Natural killer cell (primary cell): ENCODE data around the gene ATXN7L2. TPM values are rescaled to one million over a fixed set of nuclear protein-coding genes. Genes with fewer than 3 reads are reported as not detected.
A peak's percentile ranks its signal among the peaks of the same experiment; 100 is the strongest.

Experiments
- ATAC-seq, 3 donors: fragments of 150-1000 bp in 2 of 3; fragments of 200-7000 bp in 1 of 3; cut with Tn5 transposase; 1 replicate in 1 of 3; 2 replicates in 2 of 3; pipeline ENCODE4 v1.10.0; 2021; ENCODE audit warnings: mild to moderate bottlenecking in 2 of 3, moderate library complexity in 2 of 3
- DNase-seq, 2 donors: peaks; one replicate each; pipeline versions ENCODE4 v3.0.0 to v3.0.0-alpha.2; 2013 to 2021; ENCODE audit warnings: mixed read lengths in 1 of 2
- H3K27ac ChIP-seq: one replicate; pipeline ENCODE4 v1.5.1; 2013; ENCODE audit warnings: mild to moderate bottlenecking, low read length
- H3K27me3 ChIP-seq: one replicate; pipeline ENCODE4 v1.6.1; 2013; ENCODE audit warnings: low read length; ENCODE audit not compliant: control insufficient read depth, insufficient read depth
- H3K36me3 ChIP-seq: one replicate; pipeline ENCODE4 v1.6.1; 2013; ENCODE audit warnings: low read length; ENCODE audit not compliant: control insufficient read depth, insufficient read depth
- H3K4me1 ChIP-seq: one replicate; pipeline ENCODE4 v1.6.1; 2013; ENCODE audit warnings: low read length; ENCODE audit not compliant: control insufficient read depth, insufficient read depth
- H3K4me3 ChIP-seq: one replicate; pipeline ENCODE4 v1.5.1; 2013; ENCODE audit warnings: low read length
- H3K9me3 ChIP-seq: one replicate; pipeline ENCODE4 v1.6.1; 2013; ENCODE audit warnings: low read length; ENCODE audit not compliant: control insufficient read depth, insufficient read depth
- H3K27ac Mint-ChIP-seq, 2 donors: one replicate each; pipeline ENCODE4 v1.8.0; 2022; ENCODE audit warnings: mild to moderate bottlenecking in 2 of 2, mixed read lengths in 2 of 2, moderate library complexity in 1 of 2
- H3K27me3 Mint-ChIP-seq, 2 donors: one replicate each; pipeline ENCODE4 v1.8.0; 2022; ENCODE audit warnings: low read depth in 2 of 2, mixed read lengths in 2 of 2
- H3K36me3 Mint-ChIP-seq: one replicate; pipeline ENCODE4 v1.8.0; 2022; ENCODE audit warnings: mixed read lengths
- H3K4me1 Mint-ChIP-seq, 2 donors: one replicate each; pipeline ENCODE4 v1.8.0; 2022; ENCODE audit warnings: mixed read lengths in 2 of 2
- H3K4me3 Mint-ChIP-seq: one replicate; pipeline ENCODE4 v1.8.0; 2022; ENCODE audit warnings: mild to moderate bottlenecking, moderate library complexity, mixed read lengths
- H3K9me3 Mint-ChIP-seq, 2 donors: one replicate each; pipeline ENCODE4 v1.8.0; 2022; ENCODE audit warnings: mixed read lengths in 2 of 2
- WGBS: methylation state at CpG from one replicate; pipeline ENCODE4 v1.1.7; 2013; ENCODE audit warnings: missing lambda C conversion rate; ENCODE audit not compliant: insufficient coverage; 5-methylcytosine and 5-hydroxymethylcytosine counted together
- intact Hi-C: fragments of 100-400 bp; cut with micrococcal nuclease; formaldehyde crosslinking; loops from one replicate; pipeline ENCODE4 v1.14.2; 2022
- total RNA-seq, 4 donors: library from RNA; stranded (reverse); fragments of 120-200 nt in 1 of 4; gene quantifications; one replicate each; pipeline versions ENCODE4 v1.2.3 to v1.2.4, GENCODE V29; 2013 to 2022
- TF ChIP-seq, protein P1 (sequence below): fragments of 200-600 bp; IDR thresholded peaks from one replicate; pipeline ENCODE4 v1.8.0; 2022; ENCODE audit warnings: antibody characterized with exemption

Gene ATXN7L2
- total RNA-seq, 3 donors from 2014 or later (not counting 1 experiment from before 2014, with no cell fraction given) = 16.4 to 18.5 (median 18.3) TPM

DNA sequence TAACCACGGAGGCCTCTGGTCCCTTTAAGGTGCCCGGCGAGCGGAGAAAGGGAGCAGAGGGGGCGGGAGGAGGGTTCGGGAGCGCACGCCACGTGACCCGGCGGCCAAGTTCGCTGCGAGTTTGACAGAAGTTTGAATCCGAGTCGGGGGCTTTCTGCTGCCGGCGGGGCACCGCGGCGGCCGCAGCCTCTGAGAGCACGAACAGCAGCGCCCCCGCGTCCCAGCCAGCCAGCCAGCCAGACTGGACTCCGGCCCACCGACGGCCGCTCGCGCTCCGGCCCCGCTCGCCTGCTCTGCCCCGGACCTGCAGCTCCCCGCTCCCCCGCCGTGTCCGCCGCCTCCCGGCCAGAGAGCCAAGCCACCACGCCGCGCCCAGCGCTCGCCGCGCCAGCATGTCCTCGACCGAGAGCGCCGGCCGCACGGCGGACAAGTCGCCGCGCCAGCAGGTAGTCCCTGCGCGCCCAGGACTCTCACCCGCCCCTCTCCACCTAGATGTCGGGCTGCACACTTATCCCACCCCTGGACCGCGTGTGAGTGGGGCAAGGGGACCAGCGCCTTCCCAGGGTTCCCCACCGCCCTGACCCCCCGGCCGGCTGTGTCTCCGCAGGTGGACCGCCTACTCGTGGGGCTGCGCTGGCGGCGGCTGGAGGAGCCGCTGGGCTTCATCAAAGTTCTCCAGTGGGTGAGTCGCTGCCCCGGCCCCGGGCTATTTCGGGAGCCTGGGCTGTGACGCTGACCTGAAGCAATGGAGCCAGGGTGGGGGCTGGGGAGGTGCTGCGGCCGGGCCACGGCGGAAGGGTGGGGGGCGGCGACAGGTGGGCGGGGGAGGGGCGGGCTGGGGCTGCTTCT is 17.0 kb upstream of the ATXN7L2 start, which contains the start of gene SYPL2:
SYPL2 (plus strand) TSS at position 95 of the 849 bp plus-strand sequence; CDS start at position 393, 298 bp downstream.
- DNase-seq (peak in 1 of 2 donors; percentile 44), ATAC-seq (peak; percentile 27 to 67 (median 55))
- Mint-ChIP-seq H3K27me3 (peaks cover 62 to 79% of the 10 kb centered on the region in 2 donors), H3K27ac (no peak within 1 kb of the TSS), H3K9me3 (no peaks in the 10 kb centered on the region), H3K4me1 (peaks cover 0 to 8% of the 10 kb centered on the region in 2 donors), H3K4me3 (peak within 1 kb of the TSS; percentile 86), H3K36me3 (no peaks in the 10 kb centered on the region)
- no peaks in the 10 kb centered on the region for H3K36me3 ChIP-seq
- no peak within 1 kb of the TSS for H3K27ac ChIP-seq
- peaks cover 13% of the 10 kb centered on the region for H3K4me1 ChIP-seq
- peak within 1 kb of the TSS; percentile 8 for H3K4me3 ChIP-seq
- WGBS = 3% methylated on average over 82 of the region's 88 CpGs
- no peaks in the 10 kb centered on the region for H3K9me3 ChIP-seq
- peaks cover 41% of the 10 kb centered on the region for H3K27me3 ChIP-seq
- intact Hi-C loops = loop anchor here (1.0 kb wide), 1 partner anchor 17 kb away; the partner anchor contains the start of gene ATXN7L2
- TF ChIP-seq, protein P1, sequence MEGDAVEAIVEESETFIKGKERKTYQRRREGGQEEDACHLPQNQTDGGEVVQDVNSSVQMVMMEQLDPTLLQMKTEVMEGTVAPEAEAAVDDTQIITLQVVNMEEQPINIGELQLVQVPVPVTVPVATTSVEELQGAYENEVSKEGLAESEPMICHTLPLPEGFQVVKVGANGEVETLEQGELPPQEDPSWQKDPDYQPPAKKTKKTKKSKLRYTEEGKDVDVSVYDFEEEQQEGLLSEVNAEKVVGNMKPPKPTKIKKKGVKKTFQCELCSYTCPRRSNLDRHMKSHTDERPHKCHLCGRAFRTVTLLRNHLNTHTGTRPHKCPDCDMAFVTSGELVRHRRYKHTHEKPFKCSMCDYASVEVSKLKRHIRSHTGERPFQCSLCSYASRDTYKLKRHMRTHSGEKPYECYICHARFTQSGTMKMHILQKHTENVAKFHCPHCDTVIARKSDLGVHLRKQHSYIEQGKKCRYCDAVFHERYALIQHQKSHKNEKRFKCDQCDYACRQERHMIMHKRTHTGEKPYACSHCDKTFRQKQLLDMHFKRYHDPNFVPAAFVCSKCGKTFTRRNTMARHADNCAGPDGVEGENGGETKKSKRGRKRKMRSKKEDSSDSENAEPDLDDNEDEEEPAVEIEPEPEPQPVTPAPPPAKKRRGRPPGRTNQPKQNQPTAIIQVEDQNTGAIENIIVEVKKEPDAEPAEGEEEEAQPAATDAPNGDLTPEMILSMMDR = no peak

DNA sequence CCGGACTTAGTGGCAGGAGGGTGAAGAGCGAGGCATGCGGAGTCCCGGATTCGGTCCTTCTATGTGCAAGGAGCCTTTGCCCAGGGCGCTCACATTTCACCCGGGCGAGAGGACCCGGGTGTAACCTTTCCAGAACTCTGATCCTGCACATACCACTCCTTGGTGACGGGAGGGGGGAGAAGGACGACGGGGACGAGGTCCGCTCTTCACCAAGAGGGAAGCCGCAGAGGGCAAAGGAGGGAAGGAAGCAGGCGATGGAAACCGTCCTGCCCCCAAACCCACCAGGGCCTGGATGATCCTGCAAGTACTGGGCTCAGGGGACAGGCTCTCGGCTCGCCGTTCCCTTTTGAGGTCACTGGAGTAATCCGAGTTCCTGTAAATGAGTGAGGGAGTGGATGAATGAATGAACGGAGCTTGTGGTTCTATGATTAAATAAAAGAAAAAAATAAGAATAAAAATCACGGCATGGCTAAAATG is 16.4 kb upstream of the ATXN7L2 start:
- H3K9me3 Mint-ChIP-seq = no peaks in the 10 kb centered on the region
- H3K4me1 Mint-ChIP-seq = peaks cover 0 to 8% of the 10 kb centered on the region in 2 donors
- Histone ChIP-seq H3K27ac (no peak overlapping the region), H3K9me3 (no peaks in the 10 kb centered on the region), H3K27me3 (peaks cover 43% of the 10 kb centered on the region), H3K36me3 (no peaks in the 10 kb centered on the region), H3K4me3 (no peak overlapping the region), H3K4me1 (peaks cover 13% of the 10 kb centered on the region)
- DNase-seq (no peak), ATAC-seq (no peak)
- no peak overlapping the region for H3K27ac Mint-ChIP-seq
- no peaks in the 10 kb centered on the region for H3K36me3 Mint-ChIP-seq
- WGBS = 13% methylated on average over 21 of the region's 23 CpGs
- peak overlapping the region; percentile 59 for H3K4me3 Mint-ChIP-seq
- intact Hi-C loops = no loop called here
- TF ChIP-seq, protein P1 = no peak
- peaks cover 65 to 75% of the 10 kb centered on the region in 2 donors for H3K27me3 Mint-ChIP-seq

DNA sequence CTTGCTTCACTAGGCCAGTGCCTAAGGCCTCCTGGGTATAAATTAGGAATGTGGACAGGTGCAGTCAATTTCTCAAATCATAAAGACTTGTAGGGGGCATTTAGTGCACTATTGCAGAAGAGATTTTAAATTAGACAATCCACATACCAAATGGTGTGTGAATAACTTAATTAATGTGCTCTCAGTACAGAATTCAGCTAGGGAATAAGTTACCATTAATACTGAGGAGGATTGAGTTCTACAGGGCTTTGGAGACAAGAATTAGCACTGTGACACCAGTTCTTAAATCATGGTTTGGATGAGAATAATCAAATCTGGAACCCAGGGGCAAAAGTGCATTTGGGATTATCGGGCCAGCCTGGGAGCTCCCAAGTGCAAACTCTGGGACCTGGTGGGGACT is 15.6 kb upstream of the ATXN7L2 start:
- Mint-ChIP-seq H3K27ac (no peak overlapping the region), H3K4me1 (peaks cover 0 to 8% of the 10 kb centered on the region in 2 donors), H3K9me3 (no peaks in the 10 kb centered on the region), H3K4me3 (peak overlapping the region; percentile 59), H3K27me3 (peaks cover 65 to 75% of the 10 kb centered on the region in 2 donors), H3K36me3 (no peaks in the 10 kb centered on the region)
- TF ChIP-seq, protein P1 = no peak
- ATAC-seq = no peak
- no peak overlapping the region for H3K27ac ChIP-seq
- H3K9me3 ChIP-seq = no peaks in the 10 kb centered on the region
- H3K4me3 ChIP-seq = no peak overlapping the region
- no peaks in the 10 kb centered on the region for H3K36me3 ChIP-seq
- H3K4me1 ChIP-seq = peaks cover 13% of the 10 kb centered on the region
- WGBS = 100% methylated on average over 1 of the region's 1 CpG
- H3K27me3 ChIP-seq = peaks cover 43% of the 10 kb centered on the region
- intact Hi-C loops = no loop called here
- DNase-seq = no peak
